ENCODE results near the gene NECAB3. TPM values are rescaled to one million over a fixed set of nuclear protein-coding genes. Genes with fewer than 3 reads are reported as not detected.

NECAB3 gene
- total and polyA plus RNA-seq, 2 of the 13 experiments (the other 11 are each of a cell fraction or from before 2014, with no cell fraction given) = 61.5 to 65.5 TPM

GRCh38 chr20:33686100-33686983, 12.1 kb upstream of the NECAB3 start, which contains the start of gene E2F1 (continued):
- TF ChIP-seq ZNF362 (CRISPR knock-in tag; IDR thresholded peaks at IDR 0.05; ENCODE audit: borderline replicate concordance) = peak; percentile 30; the same call in 1 of the 2 replicates
- no peak for TF ChIP-seq NONO (IDR thresholded peaks at IDR 0.05)
- TF ChIP-seq NONO (CRISPR knock-in tag; conservative IDR thresholded peaks at IDR 0.05) = peak; percentile 75; the same call in 1 of the 2 replicates
- no peak for TF ChIP-seq KDM5A (IDR thresholded peaks at IDR 0.05; ENCODE audit: borderline replicate concordance, low read length)
- TF ChIP-seq ZNF83 (CRISPR knock-in tag; IDR thresholded peaks at IDR 0.05; ENCODE audit: borderline replicate concordance) = no peak
- peak; percentile 97 for TF ChIP-seq NR0B2 (CRISPR knock-in tag; IDR thresholded peaks at IDR 0.05)
- TF ChIP-seq NCOA2 (CRISPR knock-in tag; IDR thresholded peaks at IDR 0.05) = peak; percentile 70
- TF ChIP-seq ZBTB10 (CRISPR knock-in tag; IDR thresholded peaks at IDR 0.05; ENCODE audit: borderline replicate concordance) = no peak
- no peak for TF ChIP-seq HNF1A (IDR thresholded peaks at IDR 0.05; ENCODE audit: low read depth)
- peak; percentile 32; the same call in 1 of the 2 replicates for TF ChIP-seq HNF1A (CRISPR knock-in tag; IDR thresholded peaks at IDR 0.05; ENCODE audit: borderline replicate concordance)
- no peak for TF ChIP-seq KAT7 (CRISPR knock-in tag; IDR thresholded peaks at IDR 0.05; ENCODE audit: borderline replicate concordance)
- no peak for TF ChIP-seq ZNF577 (CRISPR knock-in tag; IDR thresholded peaks at IDR 0.05; ENCODE audit: borderline replicate concordance, low read depth)
- no peak for TF ChIP-seq FOXO4 (CRISPR knock-in tag; conservative IDR thresholded peaks at IDR 0.05)
- TF ChIP-seq FOXP4 (CRISPR knock-in tag; IDR thresholded peaks at IDR 0.05) = peak; percentile 64
- TF ChIP-seq NFE2L2 (IDR thresholded peaks at IDR 0.05; ENCODE audit: low read length) = no peak
- no peak for TF ChIP-seq RFX3 (CRISPR knock-in tag; IDR thresholded peaks at IDR 0.05)
